Measurements from ENCODE around the gene FGD6.
"Not testable (repeated sequence)": the region's sequence is repeated elsewhere in the genome, so short reads cannot be mapped to it uniquely, and the experiment has no call there.

Gene FGD6

GRCh38 chr12:95203487-95204030 is 13.7 kb downstream of the FGD6 start:
- no peak overlapping the region for H3K27ac ChIP-seq
- no peak for TF ChIP-seq CTCF (conservative IDR thresholded peaks at IDR 0.05)

GRCh38 chr12:95202691-95203486 is 14.4 kb downstream of the FGD6 start:
- H3K27ac ChIP-seq, result no peak overlapping the region

GRCh38 chr12:95201056-95201670 is 16.1 kb downstream of the FGD6 start:
- no peak overlapping the region for H3K27ac ChIP-seq
- no peak for TF ChIP-seq CTCF (conservative IDR thresholded peaks at IDR 0.05)

More at GRCh38 chr12:95202691-95203486, 14.4 kb downstream of the FGD6 start:
- TF ChIP-seq CTCF (conservative IDR thresholded peaks at IDR 0.05), result no peak

GRCh38 chr12:95200128-95200894 is 17.0 kb downstream of the FGD6 start:
- no peak for TF ChIP-seq CTCF (conservative IDR thresholded peaks at IDR 0.05)
- H3K27ac ChIP-seq, result no peak overlapping the region

- H3K27ac ChIP-seq, result no peak overlapping the region
These were observed 18.4 kb downstream of the FGD6 start for GRCh38 chr12:95198914-95199313.

GRCh38 chr12:95197636-95198035 is 19.6 kb downstream of the FGD6 start:
- no peak for TF ChIP-seq CTCF (conservative IDR thresholded peaks at IDR 0.05)
- no peak overlapping the region for H3K27ac ChIP-seq

More at GRCh38 chr12:95198914-95199313, 18.4 kb downstream of the FGD6 start:
- no peak for TF ChIP-seq CTCF (conservative IDR thresholded peaks at IDR 0.05)

- H3K27ac ChIP-seq, result not testable (repeated sequence)
These were observed 20.2 kb downstream of the FGD6 start for GRCh38 chr12:95196875-95197569.

Data from VCaP (cell line).